ENCODE results near the gene CORT.

Gene CORT, protein sequence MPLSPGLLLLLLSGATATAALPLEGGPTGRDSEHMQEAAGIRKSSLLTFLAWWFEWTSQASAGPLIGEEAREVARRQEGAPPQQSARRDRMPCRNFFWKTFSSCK

DNA sequence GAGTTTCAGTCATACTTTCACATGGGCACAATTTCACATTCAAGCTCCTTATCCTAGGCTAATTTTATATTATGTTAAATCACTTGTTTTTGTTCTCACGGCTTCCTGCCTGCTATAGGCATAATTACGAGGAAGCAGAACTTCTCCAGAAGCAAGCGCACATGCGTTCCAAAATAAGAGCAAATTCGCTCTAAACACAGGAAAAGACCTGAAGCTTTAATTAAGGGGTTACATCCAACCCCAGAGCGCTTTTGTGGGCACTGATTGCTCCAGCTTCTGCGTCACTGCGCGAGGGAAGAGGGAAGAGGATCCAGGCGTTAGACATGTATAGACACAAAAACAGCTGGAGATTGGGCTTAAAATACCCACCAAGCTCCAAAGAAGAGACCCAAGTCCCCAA lies at the start of gene CORT:
TSS of gene CORT (plus strand) at position 281 of the 400 bp plus-strand sequence. CDS start 193 bp downstream, outside the sequence.
- no peak within 1 kb of the TSS for H3K4me3 ChIP-seq (ENCODE audit: low read length)
- H3K9me2 ChIP-seq (replicated peaks; ENCODE audit: insufficient read depth, low read length): no peaks in the 10 kb centered on the region
- no peak for TF ChIP-seq EZH2phosphoT487 (IDR thresholded peaks at IDR 0.05; ENCODE audit: low read length)
- TF ChIP-seq CTCF (IDR thresholded peaks at IDR 0.05; ENCODE audit: low read length): no peak
- TF ChIP-seq EZH2 (optimal IDR thresholded peaks at IDR 0.05; ENCODE audit: low read depth, low read length): no peak
- H2AFZ ChIP-seq (ENCODE audit: low read length): no peak within 1 kb of the TSS
- no peak within 1 kb of the TSS for H3K9ac ChIP-seq (ENCODE audit: low read length)
- no peaks in the 10 kb centered on the region for H3K36me3 ChIP-seq (replicated peaks; ENCODE audit: insufficient read depth, low read length)
- H3K4me2 ChIP-seq (ENCODE audit: low read depth, low read length): no peak within 1 kb of the TSS
- no peaks in the 10 kb centered on the region for H3K4me1 ChIP-seq (ENCODE audit: low read length)
- no peaks in the 10 kb centered on the region for H3K27me3 ChIP-seq (replicated peaks; ENCODE audit: insufficient read depth, low read length)
- peaks cover 5% of the 10 kb centered on the region for H3F3A ChIP-seq (ENCODE audit: insufficient read depth, low read length)
- DNase-seq: no peak
- H3K27ac ChIP-seq (ENCODE audit: low read length): no peak within 1 kb of the TSS
- H3K79me2 ChIP-seq (ENCODE audit: low read length): no peaks in the 10 kb centered on the region
- no peaks in the 10 kb centered on the region for H4K20me1 ChIP-seq (ENCODE audit: insufficient read depth, low read length)
- no peaks in the 10 kb centered on the region for H3K9me3 ChIP-seq (replicated peaks; ENCODE audit: insufficient read depth, low read length)

DNA sequence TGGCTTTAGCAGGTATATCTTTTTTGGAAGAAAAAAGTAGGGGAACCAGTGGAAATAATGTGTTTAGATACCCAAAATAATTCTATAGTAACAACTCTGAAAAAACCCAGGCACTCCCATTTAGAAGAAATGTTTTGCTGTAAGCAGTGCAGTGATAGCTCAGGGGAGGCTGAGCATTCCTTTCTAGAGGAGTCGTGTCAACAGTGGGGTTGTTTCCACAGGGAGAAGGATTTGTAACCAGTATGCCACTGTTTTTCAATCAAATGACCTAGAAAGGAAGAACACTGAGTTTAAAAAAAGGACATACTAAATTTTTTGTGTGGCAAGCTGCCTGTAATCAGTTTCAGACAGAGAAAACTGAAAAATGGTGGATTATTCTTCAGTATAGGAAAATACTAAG lies 48.5 kb upstream of the CORT start:
- H3K9ac ChIP-seq (ENCODE audit: low read length): no peak overlapping the region
- H4K20me1 ChIP-seq (ENCODE audit: insufficient read depth, low read length): no peaks in the 10 kb centered on the region
- H3F3A ChIP-seq (ENCODE audit: insufficient read depth, low read length): peaks cover 9% of the 10 kb centered on the region; the same call in 1 of the 2 replicates
- H3K27me3 ChIP-seq (replicated peaks; ENCODE audit: insufficient read depth, low read length): no peaks in the 10 kb centered on the region
- H2AFZ ChIP-seq (ENCODE audit: low read length): no peak overlapping the region
- peaks cover 22% of the 10 kb centered on the region for H3K79me2 ChIP-seq (ENCODE audit: low read length)
- peaks cover 8% of the 10 kb centered on the region for H3K4me1 ChIP-seq (ENCODE audit: low read length)
- TF ChIP-seq EZH2phosphoT487 (IDR thresholded peaks at IDR 0.05; ENCODE audit: low read length) (no peak), CTCF (IDR thresholded peaks at IDR 0.05; ENCODE audit: low read length) (no peak), EZH2 (optimal IDR thresholded peaks at IDR 0.05; ENCODE audit: low read depth, low read length) (no peak)
- peaks cover 4% of the 10 kb centered on the region for H3K36me3 ChIP-seq (replicated peaks; ENCODE audit: insufficient read depth, low read length)
- no peak overlapping the region for H3K27ac ChIP-seq (ENCODE audit: low read length)
- no peak overlapping the region for H3K4me3 ChIP-seq (ENCODE audit: low read length)
- H3K9me3 ChIP-seq (replicated peaks; ENCODE audit: insufficient read depth, low read length): no peaks in the 10 kb centered on the region
- DNase-seq: no peak
- H3K4me2 ChIP-seq (ENCODE audit: low read depth, low read length): no peak overlapping the region
- no peaks in the 10 kb centered on the region for H3K9me2 ChIP-seq (replicated peaks; ENCODE audit: insufficient read depth, low read length)

GRCh38 chr1:10402729-10403274 lies 47.0 kb upstream of the CORT start:
- no peak for TF ChIP-seq EZH2phosphoT487 (IDR thresholded peaks at IDR 0.05; ENCODE audit: low read length)
- no peak for TF ChIP-seq EZH2 (optimal IDR thresholded peaks at IDR 0.05; ENCODE audit: low read depth, low read length)
- no peak for TF ChIP-seq CTCF (IDR thresholded peaks at IDR 0.05; ENCODE audit: low read length)
- Histone ChIP-seq H3K4me2 (ENCODE audit: low read depth, low read length) (no peak overlapping the region), H3K4me1 (ENCODE audit: low read length) (peaks cover 8% of the 10 kb centered on the region), H3K9me3 (replicated peaks; ENCODE audit: insufficient read depth, low read length) (no peaks in the 10 kb centered on the region), H2AFZ (ENCODE audit: low read length) (no peak overlapping the region), H3K79me2 (ENCODE audit: low read length) (peaks cover 22% of the 10 kb centered on the region), H3K27me3 (replicated peaks; ENCODE audit: insufficient read depth, low read length) (no peaks in the 10 kb centered on the region), H4K20me1 (ENCODE audit: insufficient read depth, low read length) (no peaks in the 10 kb centered on the region), H3K36me3 (replicated peaks; ENCODE audit: insufficient read depth, low read length) (peaks cover 9% of the 10 kb centered on the region), H3K9ac (ENCODE audit: low read length) (no peak overlapping the region), H3K27ac (ENCODE audit: low read length) (no peak overlapping the region), H3K9me2 (replicated peaks; ENCODE audit: insufficient read depth, low read length) (no peaks in the 10 kb centered on the region), H3K4me3 (ENCODE audit: low read length) (no peak overlapping the region), H3F3A (ENCODE audit: insufficient read depth, low read length) (peaks cover 9% of the 10 kb centered on the region; the same call in 1 of the 2 replicates)
- DNase-seq: no peak
